GM19397 (cell line): ENCODE data around the gene MEA1.
"Not testable (repeated sequence)": the region's sequence is repeated elsewhere in the genome, so short reads cannot be mapped to it uniquely, and the experiment has no call there.

Source experiments
- ATAC-seq: cut with Tn5 transposase; IDR thresholded peaks from one replicate; pipeline ENCODE4 v1.9.1; 2021; ENCODE audit warnings: mild to moderate bottlenecking, moderate library complexity; ENCODE audit not compliant: unreplicated experiment

Gene MEA1

GRCh38 chr6:43013097-43013842 is 476 bp downstream of the MEA1 start:
- peak; percentile 0 for ATAC-seq

- ATAC-seq, result no peak
Measured at GRCh38 chr6:43012364-43012763, 1.4 kb downstream of the MEA1 start.

- ATAC-seq, result no peak
Measured at GRCh38 chr6:43011207-43011606, 2.5 kb downstream of the MEA1 start.

- no peak for ATAC-seq
Measured at GRCh38 chr6:43009124-43009523, 4.6 kb downstream of the MEA1 start.

- no peak for ATAC-seq
Measured at GRCh38 chr6:43007126-43007525, 6.6 kb downstream of the MEA1 start.

- ATAC-seq, result no peak
Measured at GRCh38 chr6:43006251-43006650, 7.5 kb downstream of the MEA1 start.

- ATAC-seq, result no peak
Measured at GRCh38 chr6:43005844-43006243, 7.9 kb downstream of the MEA1 start.

GRCh38 chr6:43001843-43002242 is 11.9 kb downstream of the MEA1 start:
- no peak for ATAC-seq

GRCh38 chr6:42998205-42998604 is 15.5 kb downstream of the MEA1 start:
- not testable (repeated sequence) for ATAC-seq

- no peak for ATAC-seq
Measured at GRCh38 chr6:42996513-42996912, 17.2 kb downstream of the MEA1 start.

- ATAC-seq, result no peak
Measured at GRCh38 chr6:42993445-42993844, 20.3 kb downstream of the MEA1 start.

GRCh38 chr6:42989923-42990322 is 23.8 kb downstream of the MEA1 start:
- no peak for ATAC-seq

GRCh38 chr6:42988486-42989020 is 25.2 kb downstream of the MEA1 start:
- ATAC-seq, result no peak

- ATAC-seq, result no peak
Measured at GRCh38 chr6:42987533-42988451, 26.0 kb downstream of the MEA1 start.

- no peak for ATAC-seq
Measured at GRCh38 chr6:42984924-42985475, 28.7 kb downstream of the MEA1 start.

- peak; percentile 92 for ATAC-seq
Measured at GRCh38 chr6:42984001-42984923, 29.5 kb downstream of the MEA1 start, which contains the start of gene PPP2R5D. TSS of gene PPP2R5D (plus strand) at chr6:42984570. CDS start at chr6:42984678, 108 bp downstream.

- ATAC-seq, result no peak
Measured at GRCh38 chr6:42981836-42982235, 31.9 kb downstream of the MEA1 start.

- no peak for ATAC-seq
Measured at GRCh38 chr6:42979523-42980177, 34.1 kb downstream of the MEA1 start.

GRCh38 chr6:42978839-42979522 is 34.8 kb downstream of the MEA1 start, which contains the start of gene PEX6:
TSS of gene PEX6 (minus strand) at chr6:42979181. CDS start at chr6:42979150, 31 bp downstream.
- ATAC-seq, result peak; percentile 92
